Pancreas (tissue), 10 donors: Measurements from ENCODE around the gene GLP2R. TPM values are rescaled to one million over a fixed set of nuclear protein-coding genes. Genes with fewer than 3 reads are reported as not detected.
"Not testable (repeated sequence)": the region's sequence is repeated elsewhere in the genome, so short reads cannot be mapped to it uniquely, and the experiment has no call there.

Source experiments
- ATAC-seq, 4 donors: fragments of 200-7000 bp; cut with Tn5 transposase; one replicate each; pipeline versions ENCODE4 v1.8.0 to v1.9.1; 2020; ENCODE audit warnings: mild to moderate bottlenecking in 4 of 4, moderate library complexity in 4 of 4
- DNase-seq, 6 donors: peaks; one replicate each; pipeline ENCODE4 v3.0.0-alpha.2; 2020
- FAIRE-seq: peaks from 2 replicates; lab custom pipeline; 2012; peaks lifted over from hg19 to GRCh38; lab: Jason Lieb, UNC
- H3K27ac ChIP-seq, 4 donors: fragments of 200-600 bp; sonication (generic); 1 replicate in 3 of 4; 2 replicates in 1 of 4; pipeline versions ENCODE4 v1.5.0 to v1.8.0; 2020
- H3K27me3 ChIP-seq, 4 donors: fragments of 200-600 bp; one replicate each; pipeline ENCODE4 v1.8.0; 2021
- H3K36me3 ChIP-seq, 3 donors: fragments of 200-600 bp; sonication (generic) in 1 of 3; one replicate each; pipeline versions ENCODE4 v1.5.0 to v1.8.0; 2020 to 2021
- H3K4me1 ChIP-seq, 3 donors: fragments of 200-600 bp; one replicate each; pipeline ENCODE4 v1.8.0; 2021
- H3K4me3 ChIP-seq, 4 donors: fragments of 200-600 bp; sonication (generic) in 2 of 4; one replicate each; pipeline versions ENCODE4 v1.5.0 to v1.8.0; 2020 to 2021
- H3K9me3 ChIP-seq, 4 donors: fragments of 200-600 bp; one replicate each; pipeline ENCODE4 v1.8.0; 2021
- WGBS, 2 donors: extraction: QIAGEN DNeasy Blood & Tissue Kit; methylation state at CpG; one replicate each; pipeline ENCODE4 v1.1.7; 2013; 5-methylcytosine and 5-hydroxymethylcytosine counted together
- intact Hi-C, 3 donors: fragments of 100-400 bp; cut with DNase I; formaldehyde crosslinking; loops; one replicate each; pipeline versions ENCODE4 v1.11.1 to v1.14.2; 2022
- polyA plus RNA-seq, 2 donors: library from polyadenylated mRNA; stranded (reverse); fragments of 200-250 nt; gene quantifications; one replicate each; pipeline ENCODE4 v1.2.3, GENCODE V29; 2013
- total RNA-seq, 6 donors: library from RNA; stranded (reverse); fragmentation: NEBNext Ultra II Directional in 4 of 6; extraction: Animal tissue kit (Norgen Biotek cat#: 25700) in 4 of 6; gene quantifications; one replicate each; pipeline versions ENCODE4 v1.2.1 to v1.2.4, GENCODE V29; 2021 to 2023
- TF ChIP-seq, protein P1 (sequence below), 4 donors: fragments of 200-600 bp; sonication (generic) in 3 of 4; IDR thresholded peaks; one replicate each; pipeline versions ENCODE4 v1.5.0 to v1.8.0; 2021; ENCODE audit warnings: antibody characterized with exemption in 4 of 4
- donor health status: healthy with polysubstance abuse.
- donor health status: DM: no; HTN: no; CAD: no; lungs with moderate emphysema.
- donor health status: DM: no; HTN: no; CAD: no.
- donor health status: control.
- donor health status: control.
- donor health status: Bipolar disorder and iron deficiency.
- donor health status: DM: yes; HTN: yes; CAD: no.
- donor health status: DM: no; HTN: no; CAD: no.
- donor health status: DM: no; HTN: no; CAD: no.
- donor health status: DM: yes; HTN: yes; CAD: no.

The GLP2R gene
- total and polyA plus RNA-seq, 8 donors = 0.39 to 1.7 (median 0.97) TPM

DNA sequence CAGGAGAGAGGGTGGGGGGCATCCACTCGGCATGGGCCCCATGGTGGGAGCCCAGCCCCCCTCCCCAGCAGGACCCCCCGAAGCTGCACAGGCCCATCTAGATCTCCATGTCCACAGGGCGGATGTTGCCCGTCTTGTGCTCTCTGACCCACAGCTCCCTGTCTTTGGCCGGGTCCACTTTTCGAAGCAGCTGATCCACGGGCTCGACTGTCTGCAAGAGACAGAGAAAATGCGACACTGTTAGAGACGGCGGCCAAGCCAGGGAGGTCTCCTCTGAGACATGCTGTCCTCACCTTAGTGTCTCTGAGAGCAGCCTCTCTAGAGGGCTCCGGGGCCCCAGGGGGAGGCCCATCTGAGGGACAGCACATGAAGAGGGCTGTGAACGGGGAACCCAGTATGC, 91.4 kb downstream of the GLP2R start:
- TF ChIP-seq, protein P1, sequence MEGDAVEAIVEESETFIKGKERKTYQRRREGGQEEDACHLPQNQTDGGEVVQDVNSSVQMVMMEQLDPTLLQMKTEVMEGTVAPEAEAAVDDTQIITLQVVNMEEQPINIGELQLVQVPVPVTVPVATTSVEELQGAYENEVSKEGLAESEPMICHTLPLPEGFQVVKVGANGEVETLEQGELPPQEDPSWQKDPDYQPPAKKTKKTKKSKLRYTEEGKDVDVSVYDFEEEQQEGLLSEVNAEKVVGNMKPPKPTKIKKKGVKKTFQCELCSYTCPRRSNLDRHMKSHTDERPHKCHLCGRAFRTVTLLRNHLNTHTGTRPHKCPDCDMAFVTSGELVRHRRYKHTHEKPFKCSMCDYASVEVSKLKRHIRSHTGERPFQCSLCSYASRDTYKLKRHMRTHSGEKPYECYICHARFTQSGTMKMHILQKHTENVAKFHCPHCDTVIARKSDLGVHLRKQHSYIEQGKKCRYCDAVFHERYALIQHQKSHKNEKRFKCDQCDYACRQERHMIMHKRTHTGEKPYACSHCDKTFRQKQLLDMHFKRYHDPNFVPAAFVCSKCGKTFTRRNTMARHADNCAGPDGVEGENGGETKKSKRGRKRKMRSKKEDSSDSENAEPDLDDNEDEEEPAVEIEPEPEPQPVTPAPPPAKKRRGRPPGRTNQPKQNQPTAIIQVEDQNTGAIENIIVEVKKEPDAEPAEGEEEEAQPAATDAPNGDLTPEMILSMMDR (IDR thresholded peaks at IDR 0.05) = no peak
- WGBS, 2 donors = 71 to 72% methylated on average over 12 to 13 of the region's 13 CpGs
- ATAC-seq = no peak

DNA sequence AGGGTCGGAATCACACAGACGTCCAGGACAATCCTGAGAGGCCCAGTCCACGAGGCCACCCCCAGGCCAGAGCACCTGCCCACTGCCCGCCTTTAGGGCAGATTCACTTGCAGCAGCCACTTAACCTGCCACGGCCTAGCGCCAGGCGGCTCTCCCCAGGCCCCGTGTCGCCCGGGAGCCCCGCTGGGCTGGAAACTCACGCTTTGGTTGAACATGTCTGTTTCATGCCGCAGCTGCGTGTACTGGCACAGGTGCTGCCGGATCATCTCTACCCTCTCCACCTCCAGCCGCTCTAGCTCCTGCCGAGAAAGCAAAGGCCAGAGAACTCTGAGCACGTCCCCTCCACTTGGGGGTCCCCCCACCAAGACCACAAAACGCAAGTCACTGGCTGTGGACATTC, 92.1 kb downstream of the GLP2R start:
- Histone ChIP-seq H3K4me1 (no peaks in the 10 kb centered on the region), H3K4me3 (no peak overlapping the region), H3K9me3 (no peaks in the 10 kb centered on the region), H3K36me3 (no peaks in the 10 kb centered on the region), H3K27ac (no peak overlapping the region), H3K27me3 (no peaks in the 10 kb centered on the region)
- FAIRE-seq (no peak), ATAC-seq (no peak), DNase-seq (no peak)
- TF ChIP-seq, protein P1 (IDR thresholded peaks at IDR 0.05) = no peak
- 70 to 76% methylated on average over 19 of the region's 19 CpGs for WGBS, 2 donors
- intact Hi-C loops = no loop called here

More for the DNA sequence above, 91.4 kb downstream of the GLP2R start:
- FAIRE-seq (no peak), DNase-seq (no peak)
- Histone ChIP-seq H3K4me3 (no peak overlapping the region), H3K4me1 (no peaks in the 10 kb centered on the region), H3K9me3 (no peaks in the 10 kb centered on the region), H3K36me3 (no peaks in the 10 kb centered on the region), H3K27me3 (no peaks in the 10 kb centered on the region), H3K27ac (no peak overlapping the region)
- intact Hi-C loops = no loop called here

DNA sequence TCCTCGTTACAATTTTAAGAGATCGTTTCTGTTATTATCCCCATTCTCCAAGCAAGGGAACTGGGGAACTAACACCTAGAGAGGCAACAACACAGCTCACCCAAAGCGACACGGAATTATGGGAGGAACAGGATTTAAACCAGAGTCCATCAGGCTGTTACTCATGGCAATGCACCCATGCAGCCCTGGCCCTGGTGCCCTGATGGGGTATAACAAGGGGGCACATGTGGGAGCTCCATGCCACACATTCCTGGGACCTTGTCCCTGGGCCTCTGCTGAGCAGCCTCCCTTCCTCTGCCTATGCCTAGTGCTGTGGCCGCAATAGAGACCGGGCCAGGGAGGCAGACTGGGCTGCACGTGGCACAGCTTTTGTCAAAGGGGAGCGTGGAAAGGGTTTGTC, 92.6 kb downstream of the GLP2R start:
- WGBS, 2 donors = 71 to 80% methylated on average over 8 of the region's 8 CpGs
- H3K4me1 ChIP-seq = no peaks in the 10 kb centered on the region
- DNase-seq (no peak), ATAC-seq (no peak), FAIRE-seq (no peak)
- TF ChIP-seq, protein P1 (IDR thresholded peaks at IDR 0.05) = no peak
- no peaks in the 10 kb centered on the region for H3K9me3 ChIP-seq
- H3K36me3 ChIP-seq = no peaks in the 10 kb centered on the region
- H3K4me3 ChIP-seq = no peak overlapping the region
- no peaks in the 10 kb centered on the region for H3K27me3 ChIP-seq
- no peak overlapping the region for H3K27ac ChIP-seq
- intact Hi-C loops = no loop called here

DNA sequence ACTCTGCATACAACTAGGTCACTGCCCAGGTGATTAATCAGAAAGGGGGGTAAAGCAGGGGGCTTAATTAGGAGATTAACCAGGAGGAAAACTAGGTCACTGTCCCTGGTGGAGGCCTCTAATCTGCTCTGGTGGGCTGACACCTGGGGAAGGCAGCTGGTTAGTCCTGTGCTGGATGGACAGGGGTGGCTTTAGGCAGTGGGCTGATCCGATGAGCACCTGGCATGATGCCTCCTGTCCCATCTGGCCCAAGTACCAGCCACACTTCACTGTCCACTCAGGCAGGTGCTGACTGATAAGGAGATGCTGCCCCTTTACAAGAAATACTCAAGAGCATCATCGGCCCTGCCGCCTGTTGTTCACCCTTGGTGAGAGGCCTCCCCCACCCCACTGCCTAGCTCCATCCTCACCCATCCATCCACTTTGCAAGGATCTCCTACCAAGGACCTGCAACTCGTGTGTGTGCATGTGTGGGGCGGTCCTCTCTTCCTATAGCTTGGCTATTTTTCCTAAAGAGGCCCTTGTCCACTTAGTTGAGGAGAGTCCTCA, 93.2 kb downstream of the GLP2R start:
- 64 to 75% methylated on average over 5 of the region's 5 CpGs for WGBS, 2 donors
- no peak for DNase-seq
- Histone ChIP-seq H3K27me3 (no peaks in the 10 kb centered on the region), H3K4me1 (no peaks in the 10 kb centered on the region), H3K9me3 (no peaks in the 10 kb centered on the region), H3K4me3 (no peak overlapping the region), H3K27ac (no peak overlapping the region), H3K36me3 (no peaks in the 10 kb centered on the region)
- no peak for FAIRE-seq
- intact Hi-C loops = no loop called here
- no peak for ATAC-seq
- TF ChIP-seq, protein P1 (IDR thresholded peaks at IDR 0.05) = no peak

DNA sequence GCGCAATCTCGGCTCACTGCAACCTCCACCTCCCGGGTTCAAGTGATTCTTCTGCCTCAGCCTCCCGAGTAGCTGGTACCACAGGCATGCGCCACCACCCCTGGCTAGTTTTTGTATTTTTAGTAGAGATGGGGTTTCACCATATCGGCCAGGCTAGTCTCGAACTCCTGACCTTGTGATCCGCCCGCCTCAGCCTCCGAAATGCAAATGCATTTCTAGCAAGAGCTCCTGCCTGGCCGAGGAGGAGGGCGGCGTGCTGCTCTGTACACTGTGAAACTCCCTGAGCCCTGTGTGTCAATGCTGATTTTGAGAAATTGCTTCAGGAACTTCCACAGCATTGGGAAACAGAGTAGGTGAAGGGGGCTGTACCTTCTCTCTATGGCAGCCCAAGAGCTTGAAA, 95.5 kb downstream of the GLP2R start:
- H3K27ac ChIP-seq, H3K36me3 ChIP-seq, intact Hi-C loops, FAIRE-seq, H3K9me3 ChIP-seq, H3K4me3 ChIP-seq, DNase-seq, H3K27me3 ChIP-seq, ATAC-seq, H3K4me1 ChIP-seq: not testable (repeated sequence)
- 66 to 83% methylated on average over 13 of the region's 13 CpGs for WGBS, 2 donors
